B cell (primary cell): ENCODE results near the gene BCAM.

ENCODE experiments used
- CTCF ChIP-seq: fragments of 200-600 bp; IDR thresholded peaks from one replicate; pipeline ENCODE4 v1.8.0; 2022; ENCODE audit warnings: antibody characterized with exemption, mild to moderate bottlenecking
- EZH2 ChIP-seq: IDR thresholded peaks from 2 replicates; pipeline ENCODE4 v1.6.1; 2012; ENCODE audit warnings: borderline replicate concordance, low read depth, mild to moderate bottlenecking, moderate library complexity, low read length; ENCODE audit not compliant: insufficient read depth, poor library complexity, severe bottlenecking

- TF ChIP-seq CTCF (no peak), EZH2 (no peak)
Observed at GRCh38 chr19:44807162-44807561, 1.7 kb upstream of the BCAM start.
